HG02973 (cell line): ENCODE data around the gene SMCO3.
A peak's percentile ranks its signal among the peaks of the same experiment; 100 is the strongest.

Experiments
- ATAC-seq: cut with Tn5 transposase; IDR thresholded peaks from one replicate; pipeline ENCODE4 v1.9.1; 2021; ENCODE audit warnings: moderate library complexity; ENCODE audit not compliant: unreplicated experiment

Gene SMCO3

GRCh38 chr12:14814014-14814413 is at the start of gene SMCO3:
Gene SMCO3 (minus strand): TSS chr12:14814182. CDS start chr12:14806680, 7,502 bp downstream.
- no peak for ATAC-seq

DNA sequence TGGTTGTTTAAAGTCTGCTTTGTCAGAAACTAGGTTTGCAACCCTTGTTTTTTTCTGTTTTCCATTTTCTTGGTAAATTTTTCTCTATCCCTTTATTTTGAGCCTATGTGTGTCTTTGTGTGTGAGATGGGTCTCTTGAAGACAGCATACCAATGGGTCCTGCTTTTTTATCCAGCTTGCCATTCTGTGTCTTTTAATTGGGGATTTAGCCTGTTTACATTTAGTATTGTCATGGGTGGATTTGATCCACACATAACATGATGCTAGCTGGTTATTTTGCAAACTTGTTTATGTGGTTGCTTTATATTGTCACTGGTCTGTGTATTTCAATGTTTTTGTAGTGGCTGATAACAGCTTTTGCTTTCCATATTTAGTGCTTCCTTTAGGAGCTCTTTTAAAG is 46.5 kb upstream of the SMCO3 start:
- ATAC-seq = no peak

DNA sequence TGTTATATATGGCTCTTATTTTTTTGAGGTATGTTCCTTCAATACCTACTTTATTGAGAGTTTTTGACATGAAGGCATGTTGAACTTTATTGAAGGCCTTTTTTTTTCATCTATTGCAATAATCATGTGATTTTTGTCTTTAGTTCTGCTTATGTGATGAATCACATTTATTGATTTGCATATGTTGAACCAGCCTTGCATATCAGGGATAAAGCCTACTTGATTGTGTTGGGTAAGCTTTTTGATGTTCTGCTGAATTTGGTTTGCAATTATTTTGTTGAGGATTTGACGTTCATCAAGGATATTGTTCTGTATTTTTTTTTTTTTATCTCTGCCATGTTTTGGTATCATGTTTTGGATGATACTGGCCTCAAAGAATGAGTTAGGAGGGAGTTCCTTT is 44.5 kb upstream of the SMCO3 start:
- ATAC-seq = no peak

GRCh38 chr12:14854586-14855183 is 40.7 kb upstream of the SMCO3 start:
- ATAC-seq = no peak

DNA sequence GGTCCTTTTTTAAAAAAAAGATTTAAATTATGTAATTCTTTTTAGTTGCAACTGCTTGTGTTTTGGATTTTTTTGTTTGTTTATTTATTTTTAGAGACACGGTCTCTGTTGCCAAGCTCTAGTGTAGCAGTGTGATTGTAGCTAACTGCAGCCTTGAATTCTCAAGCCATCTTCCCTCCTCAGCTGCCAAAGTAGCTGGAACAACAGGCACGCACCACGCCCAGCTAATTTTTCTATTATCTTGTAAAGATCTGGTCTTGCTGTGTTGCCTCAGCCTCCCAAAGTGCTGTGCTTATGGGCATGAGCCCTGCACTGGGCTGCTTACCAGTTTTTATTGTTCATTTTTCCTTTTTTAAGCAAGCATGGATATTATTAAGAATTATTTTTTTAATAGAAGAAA is 40.0 kb upstream of the SMCO3 start:
- ATAC-seq = no peak

DNA sequence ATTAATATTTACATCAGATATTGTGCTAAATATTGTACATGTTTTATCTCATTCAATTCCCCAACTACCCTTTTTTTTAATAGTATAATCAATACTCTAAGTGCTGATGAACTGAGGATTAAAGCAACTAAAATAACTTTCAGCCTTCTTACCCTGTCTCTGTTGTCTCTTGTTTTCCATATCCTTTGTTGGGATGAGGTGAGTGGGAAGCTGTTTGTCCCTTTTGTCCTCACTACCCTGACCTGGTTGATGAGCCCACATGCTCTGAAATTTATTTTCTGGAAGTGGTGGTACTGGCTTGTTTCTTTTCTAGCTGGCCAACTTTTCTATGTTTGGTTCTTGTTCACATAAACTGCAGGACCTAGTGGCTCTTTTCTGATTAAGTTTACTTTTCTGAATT is 38.9 kb upstream of the SMCO3 start:
- no peak for ATAC-seq

DNA sequence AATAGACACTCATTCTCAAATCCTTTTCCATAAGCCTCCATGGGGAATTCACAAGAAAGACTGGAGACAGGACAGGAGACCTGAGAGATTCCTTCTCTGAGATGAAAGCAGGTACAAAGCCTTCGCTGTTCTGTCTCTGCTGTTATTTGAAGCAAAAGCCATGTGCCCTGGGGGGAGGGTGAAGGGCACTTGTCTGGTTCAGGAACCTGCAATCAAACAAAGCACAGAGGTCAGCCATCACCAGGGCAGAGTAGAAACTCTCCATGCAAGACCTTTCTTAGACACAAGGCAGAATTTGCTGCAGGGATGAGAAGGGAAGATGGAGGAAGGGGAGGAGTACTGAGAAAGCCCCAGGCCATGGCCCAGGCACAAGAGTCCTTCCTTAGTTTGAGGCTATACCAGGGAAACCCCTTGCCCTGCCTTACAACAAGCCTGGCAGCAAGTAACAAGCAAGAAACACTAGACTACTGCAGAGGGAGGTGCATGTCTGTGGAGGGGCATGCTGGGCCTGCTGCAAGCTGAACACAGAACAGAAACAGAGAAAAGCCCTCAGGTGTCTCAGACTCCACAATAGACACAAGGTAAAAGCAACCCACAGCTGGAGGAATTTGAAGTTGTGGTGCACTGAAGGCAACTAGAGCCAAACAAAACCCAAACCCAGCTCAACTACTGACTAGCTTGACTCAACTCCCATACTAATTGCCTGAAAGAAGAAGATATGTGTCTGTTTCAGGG is 37.1 kb upstream of the SMCO3 start:
- peak; percentile 64 for ATAC-seq

DNA sequence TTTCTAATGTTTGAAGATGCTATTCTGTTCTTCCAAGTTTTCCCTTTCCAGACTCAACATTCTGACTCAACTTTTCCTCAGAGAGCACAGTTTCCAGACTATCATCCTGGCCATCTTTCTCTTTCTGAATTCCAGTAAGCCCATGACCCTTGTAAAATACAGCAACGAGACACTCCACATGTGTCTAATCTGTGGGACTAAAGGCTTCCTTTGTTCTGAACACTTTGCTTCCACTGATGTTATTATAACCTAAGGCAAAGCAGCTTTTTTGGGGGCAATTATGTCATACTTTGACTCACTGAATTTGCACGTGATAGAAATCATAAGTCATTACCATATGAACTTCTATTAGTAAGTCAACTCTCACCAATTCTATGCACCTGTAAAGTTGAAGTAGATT is 35.7 kb upstream of the SMCO3 start:
- ATAC-seq = no peak

DNA sequence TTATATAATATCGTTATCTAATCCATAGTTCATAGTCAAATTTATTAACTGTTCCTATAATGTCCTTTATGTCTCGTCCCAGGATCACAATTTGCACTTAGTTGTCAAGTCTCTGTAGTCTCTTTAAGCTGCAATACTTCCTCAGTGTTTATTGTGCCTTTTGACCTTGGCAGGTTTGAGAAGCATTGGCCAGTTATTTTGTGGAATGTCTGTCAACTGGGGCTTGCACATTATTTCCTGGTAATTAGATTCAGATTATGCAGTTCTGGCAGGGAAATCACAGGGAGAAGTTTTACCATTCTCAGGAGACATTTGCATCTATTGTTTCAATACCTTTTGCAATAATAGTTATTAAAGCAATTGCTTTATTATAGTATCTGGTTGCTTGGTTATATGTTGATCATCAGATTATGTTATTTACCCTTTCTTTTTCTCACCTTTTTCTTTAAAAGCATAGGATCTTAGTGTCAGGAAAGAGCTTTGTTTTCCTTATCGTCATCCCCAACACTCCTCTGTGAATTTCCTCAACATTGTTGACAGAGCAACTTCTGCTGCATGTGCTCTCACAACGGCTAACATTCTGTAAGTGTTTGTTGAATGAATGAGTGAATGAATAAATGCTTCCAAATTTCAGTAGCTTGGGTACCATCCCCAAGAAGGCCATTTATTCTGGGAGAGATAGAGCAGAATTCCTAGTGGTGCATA is 33.0 kb upstream of the SMCO3 start:
- ATAC-seq = no peak

GRCh38 chr12:14846042-14846587 is 32.1 kb upstream of the SMCO3 start:
- ATAC-seq = no peak

DNA sequence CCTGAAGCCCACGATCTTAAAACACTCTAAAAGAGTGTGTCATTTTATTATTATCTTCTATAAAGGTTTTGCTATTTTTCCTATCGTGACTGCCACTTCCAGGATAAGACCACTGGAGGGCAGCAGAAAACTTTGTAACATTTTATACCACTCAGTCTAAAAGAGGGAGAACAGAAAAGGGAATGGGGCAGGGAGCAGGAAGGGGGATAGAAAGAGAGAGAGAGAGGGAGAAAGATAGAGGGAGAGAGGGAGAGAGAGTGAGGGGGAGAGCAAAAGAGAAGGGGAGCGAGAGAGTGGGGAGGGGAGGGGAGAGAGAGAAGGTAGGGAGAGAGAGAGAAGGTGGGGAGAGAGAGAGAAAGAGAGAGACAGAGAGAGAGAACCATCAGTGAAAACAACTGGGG is 31.4 kb upstream of the SMCO3 start:
- ATAC-seq = no peak

GRCh38 chr12:14844401-14844800 is 30.4 kb upstream of the SMCO3 start:
- no peak for ATAC-seq

DNA sequence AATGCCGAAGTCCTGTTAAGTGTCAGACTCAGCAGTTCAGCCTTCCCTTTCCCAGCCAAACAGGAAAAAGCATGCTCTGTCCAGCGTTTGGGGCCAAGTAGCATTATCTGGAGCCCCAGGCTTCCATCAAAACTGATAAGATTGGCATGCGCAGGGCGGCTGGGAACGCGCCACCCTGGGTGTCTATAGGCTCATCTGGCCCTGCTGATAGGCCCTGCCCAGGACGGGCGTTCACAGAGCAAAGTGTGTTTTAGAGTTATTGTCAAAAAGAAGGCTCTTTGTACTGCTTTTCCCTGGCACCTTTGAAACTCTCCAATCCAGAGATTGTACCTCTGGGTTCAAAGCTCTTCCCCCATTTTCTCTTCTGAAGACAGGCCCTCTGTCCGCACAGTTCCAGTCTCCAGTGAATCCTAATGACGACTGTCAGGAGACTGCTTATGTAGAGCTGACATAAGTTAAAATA is 29.5 kb upstream of the SMCO3 start, which contains the start of gene ART4:
Gene ART4, minus strand, starts transcription at position 102 of the 463 bp plus-strand sequence. CDS start 413 bp downstream, outside the sequence.
- no peak for ATAC-seq

DNA sequence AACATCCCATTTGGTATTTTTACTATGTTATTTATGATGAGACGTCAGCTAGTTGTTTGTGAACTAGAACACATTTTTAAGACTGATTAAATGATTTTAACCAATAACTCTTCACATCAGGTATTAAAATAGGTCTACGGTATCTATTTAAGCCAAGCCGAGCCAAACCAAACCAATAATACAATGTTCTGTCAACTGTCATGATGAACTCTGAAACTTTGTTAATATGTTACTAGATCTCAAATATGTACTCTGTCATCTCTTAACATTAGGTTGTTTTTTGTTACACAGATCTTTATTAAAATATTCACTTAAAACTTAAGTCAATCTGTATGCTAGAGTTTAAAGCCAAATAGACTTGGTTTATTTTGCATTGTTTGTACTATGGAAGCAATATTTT is 28.3 kb upstream of the SMCO3 start:
- ATAC-seq = no peak

DNA sequence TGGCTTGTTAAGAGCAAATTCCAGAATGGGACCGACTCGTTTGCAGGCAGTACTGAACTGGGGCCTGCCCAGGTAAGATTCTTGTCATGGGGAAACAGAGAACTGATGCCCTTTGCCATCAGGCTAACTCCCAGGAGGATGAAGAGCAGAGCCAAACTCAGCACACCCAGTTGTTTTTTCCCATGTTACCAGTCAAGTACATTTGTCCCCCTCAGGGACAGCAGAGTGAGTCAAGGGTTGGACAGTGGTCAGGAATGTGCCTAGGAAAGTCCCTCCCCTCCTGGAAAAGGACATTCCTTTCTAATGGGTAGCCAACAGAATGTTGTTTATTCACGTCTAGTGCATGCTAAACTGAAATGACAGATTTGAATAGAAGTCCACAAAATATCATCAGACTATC is 27.8 kb upstream of the SMCO3 start:
- ATAC-seq = no peak

DNA sequence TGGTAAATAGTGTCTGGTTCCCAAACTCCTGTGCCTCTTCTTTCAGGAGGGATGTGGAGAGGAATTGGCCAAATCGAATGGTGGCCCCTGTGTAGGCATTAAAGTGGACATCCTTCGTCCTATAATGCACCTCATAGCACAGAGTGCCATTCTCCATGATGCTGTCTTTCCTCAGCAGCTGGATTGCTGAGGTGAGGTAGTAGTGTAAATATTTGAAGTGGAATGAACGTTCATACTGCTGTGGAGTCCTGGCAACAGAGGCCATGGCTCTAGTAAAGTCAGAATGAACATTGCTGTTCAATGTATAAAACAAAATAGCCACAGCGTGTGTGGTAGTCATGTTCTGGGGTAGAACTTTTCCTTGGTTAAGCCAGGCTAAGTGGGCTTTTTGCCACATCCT is 26.6 kb upstream of the SMCO3 start:
- no peak for ATAC-seq

- ATAC-seq = no peak
Observed at GRCh38 chr12:14839262-14839661, 25.3 kb upstream of the SMCO3 start.

DNA sequence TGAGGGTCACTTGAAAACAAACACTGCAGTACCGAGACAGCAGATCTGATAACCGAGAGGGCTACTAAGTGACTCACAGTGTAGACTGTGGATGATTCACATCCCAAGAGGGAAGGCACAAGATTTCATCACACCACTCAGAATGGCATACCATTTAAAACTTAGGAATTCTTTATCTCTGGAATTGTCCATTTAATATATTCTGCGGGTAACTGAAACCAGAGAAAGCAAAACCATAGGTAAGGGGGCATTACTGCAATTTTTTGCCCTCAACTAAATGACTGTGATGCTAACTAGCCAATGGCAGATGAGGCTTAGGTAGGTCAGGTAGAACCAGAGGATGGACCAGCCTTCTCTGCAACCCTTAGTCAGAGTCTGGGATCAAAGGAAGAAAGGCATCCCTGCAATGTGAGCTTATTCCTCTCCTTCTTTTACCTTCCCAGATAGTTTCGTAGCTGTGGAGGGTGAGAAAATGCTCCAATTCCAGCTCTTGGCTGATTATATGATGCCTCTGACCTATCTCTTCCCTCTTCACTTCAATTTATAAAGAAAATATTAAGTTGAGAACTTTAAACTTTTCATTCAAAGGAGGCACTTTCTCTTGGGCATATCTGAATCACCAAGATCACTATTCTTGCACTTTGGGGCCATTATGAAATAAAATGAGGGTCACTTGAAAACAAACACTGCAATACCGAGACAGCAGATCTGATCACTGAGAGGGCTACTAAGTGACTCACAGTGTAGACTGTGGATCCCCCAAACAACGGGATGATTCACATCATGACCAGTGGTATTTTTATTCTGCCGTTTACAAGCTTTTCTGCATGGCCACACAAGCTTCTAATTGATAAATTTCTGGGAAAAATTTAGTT is 22.6 kb upstream of the SMCO3 start:
- ATAC-seq = no peak

DNA sequence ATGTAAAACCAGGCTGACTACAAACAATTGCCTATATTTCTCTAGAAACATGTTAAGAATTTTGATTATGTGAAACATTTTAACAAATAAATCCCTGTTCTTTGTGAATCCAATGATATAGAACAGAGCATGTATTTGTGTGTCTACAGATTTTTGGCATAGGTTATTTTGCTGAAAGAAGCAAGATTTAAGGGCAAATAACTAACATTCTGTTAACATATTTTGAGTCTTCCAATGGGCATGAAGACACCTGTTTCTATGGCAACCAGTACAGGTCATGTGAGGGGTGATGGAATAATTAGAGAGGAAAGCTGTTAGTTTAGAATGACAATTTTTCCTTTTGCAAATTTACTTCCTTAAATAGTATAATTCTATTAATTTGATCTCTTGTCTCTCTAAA is 20.5 kb upstream of the SMCO3 start:
- ATAC-seq = no peak

DNA sequence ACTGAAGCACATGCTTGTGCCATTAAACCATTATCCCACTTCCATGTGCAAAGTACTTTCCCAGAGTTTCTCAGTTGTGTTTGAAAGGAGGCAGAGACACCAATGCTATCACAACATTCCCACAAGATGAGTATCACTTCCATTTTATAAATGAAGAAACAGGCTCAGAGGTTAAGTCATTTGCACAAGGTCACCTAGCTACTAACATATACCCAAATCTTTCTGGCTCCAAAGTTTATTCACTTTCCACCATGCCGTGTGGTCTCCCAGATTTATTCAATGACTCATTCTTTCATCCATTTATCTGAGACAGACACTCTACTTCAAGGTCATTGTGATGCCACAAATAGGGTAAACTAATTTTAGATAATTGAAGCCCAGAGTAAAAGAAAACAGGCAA is 20.0 kb upstream of the SMCO3 start:
- no peak for ATAC-seq

GRCh38 chr12:14833336-14833735 is 19.4 kb upstream of the SMCO3 start:
- no peak for ATAC-seq
